GM12878 (cell line): ENCODE data around the gene HMHB1. TPM values are rescaled to one million over a fixed set of nuclear protein-coding genes. Genes with fewer than 3 reads are reported as not detected.

ENCODE experiments used
- ATAC-seq: fragments of 200-7000 bp; cut with Tn5 transposase; 3 replicates; pipeline ENCODE4 v1.9.1; 2020; ENCODE audit warnings: mild to moderate bottlenecking, moderate library complexity
- BruUV-seq: library from RNA; stranded (reverse); fragments of 400-500 nt; replicated peaks from 2 replicates; lab custom pipeline; 2021; lab: Mats Ljungman, UMichigan
- CTCF ChIA-PET: fragments of 300-600 bp; sonication (Branson Sonifier 250); formaldehyde crosslinking; extraction: SDS; loops from one replicate; lab custom pipeline; 2021; ENCODE audit warnings: inconsistent platforms; lab: Yijun Ruan, JAX
- POLR2A ChIA-PET: fragments of 350-600 bp; formaldehyde crosslinking; extraction: SDS; loops from one replicate; lab custom pipeline; 2021; ENCODE audit warnings: inconsistent platforms; lab: Charles Lee
- RAD21 ChIA-PET: fragments of 300-600 bp; sonication (Branson Sonifier 250); formaldehyde crosslinking; loops from one replicate; lab custom pipeline; 2023; ENCODE audit warnings: antibody characterized with exemption; ENCODE audit not compliant: unreplicated experiment; lab: Charles Lee
- SMC1A ChIA-PET: fragments of 300-600 bp; sonication (Branson Sonifier 250); formaldehyde crosslinking; loops from one replicate; lab custom pipeline; 2023; ENCODE audit not compliant: unreplicated experiment, uncharacterized antibody; lab: Charles Lee
- DNase-seq: peaks from one replicate; pipeline ENCODE4 v3.0.0-alpha.2; 2011; ENCODE audit warnings: low read depth, low spot score
- FAIRE-seq: peaks from 3 replicates; lab custom pipeline; 2011; peaks lifted over from hg19 to GRCh38; lab: Jason Lieb, UNC
- H2AFZ ChIP-seq: 2 replicates; pipeline ENCODE4 v1.6.0; 2011; ENCODE audit warnings: low read depth, low read length, control low read depth; ENCODE audit not compliant: control insufficient read depth
- H3K27ac ChIP-seq: 2 replicates; pipeline ENCODE4 v1.5.1; 2011; ENCODE audit warnings: control low read depth; ENCODE audit not compliant: control insufficient read depth, insufficient read depth
- H3K27me3 ChIP-seq, 2 experiments: replicated peaks in 1 of 2; 2 replicates each; pipeline versions ENCODE4 v1.6.0 to v1.6.1; 2011; ENCODE audit warnings: low read length in 1 of 2; ENCODE audit not compliant: control insufficient read depth in 2 of 2, insufficient read depth in 2 of 2
- H3K36me3 ChIP-seq, 2 experiments: 2 replicates each; pipeline ENCODE4 v1.5.1; 2011; ENCODE audit warnings: low read length in 1 of 2; ENCODE audit not compliant: control insufficient read depth in 2 of 2, insufficient read depth in 2 of 2
- H3K4me1 ChIP-seq: 2 replicates; pipeline ENCODE4 v1.6.1; 2011; ENCODE audit warnings: mild to moderate bottlenecking, low read length, moderate library complexity, mixed read lengths; ENCODE audit not compliant: control insufficient read depth, insufficient read depth
- H3K4me2 ChIP-seq: 2 replicates; pipeline ENCODE4 v1.6.0; 2011; ENCODE audit warnings: control low read depth; ENCODE audit not compliant: control insufficient read depth, insufficient read depth
- H3K4me3 ChIP-seq: fragments of 200-600 bp; sonication (generic); 2 replicates; pipeline ENCODE4 v1.5.1; 2016
- H3K79me2 ChIP-seq: 2 replicates; pipeline ENCODE4 v1.6.0; 2011; ENCODE audit warnings: low read length; ENCODE audit not compliant: control insufficient read depth, insufficient read depth
- H3K9ac ChIP-seq: 2 replicates; pipeline ENCODE4 v1.8.0; 2011; ENCODE audit warnings: low read length, control low read depth, mixed read lengths; ENCODE audit not compliant: control insufficient read depth, insufficient read depth
- H3K9me3 ChIP-seq: replicated peaks from 3 replicates; pipeline ENCODE4 v1.5.1; 2011; ENCODE audit warnings: mild to moderate bottlenecking, low read length; ENCODE audit not compliant: control insufficient read depth, insufficient read depth
- H4K20me1 ChIP-seq: 2 replicates; pipeline ENCODE4 v1.6.0; 2011; ENCODE audit not compliant: control insufficient read depth, insufficient read depth
- KAT2A ChIP-seq: conservative IDR thresholded peaks from 2 replicates; pipeline ENCODE4 v1.6.1; 2011; ENCODE audit warnings: low read depth, low read length; ENCODE audit not compliant: control insufficient read depth
- RBBP5 ChIP-seq: fragments of 200-600 bp; sonication (generic); conservative IDR thresholded peaks from 2 replicates; pipeline ENCODE4 v1.6.1; 2016
- WGBS: methylation state at CpG from one replicate; pipeline ENCODE4 v1.1.6; 2016; ENCODE audit warnings: low lambda C conversion rate; ENCODE audit not compliant: insufficient replicate concordance, insufficient coverage; ENCODE audit errors: missing lambda C conversion rate; 5-methylcytosine and 5-hydroxymethylcytosine counted together
- in situ Hi-C: fragments of 300-500 bp; cut with MboI; formaldehyde crosslinking; loops from 9 replicates; pipeline ENCODE4 v1.14.3; 2018; ENCODE audit warnings: mixed read lengths
- intact Hi-C: fragments of 100-400 bp; cut with micrococcal nuclease; formaldehyde crosslinking; loops from one replicate; pipeline ENCODE4 v1.14.2; 2022; ENCODE audit not compliant: unreplicated experiment
- polyA plus RNA-seq, 11 experiments: library from polyadenylated mRNA; depleted of rRNA in 4 of 11; unstranded in 6 of 11; stranded (reverse) in 5 of 11; fragments of >200 nt; fragmentation: Nextera tagmentation in 4 of 11; fragmentation: Illumina TruSeq in 1 of 11; extraction: Ambion mirVana in 4 of 11; extraction: Trizol in 1 of 11; gene quantifications; 1 replicate in 1 of 11; 2 replicates in 10 of 11; pipeline versions ENCODE4 v1.2.1 to v1.2.3, GENCODE V29; 2011 to 2016; ENCODE audit warnings: inconsistent platforms in 2 of 11, missing spikeins in 2 of 11, low read depth in 1 of 11
- total RNA-seq, 4 experiments: library from RNA; depleted of rRNA in 3 of 4; stranded (reverse); fragments of >200 nt in 3 of 4; fragmentation: Illumina TruSeq in 1 of 4; extraction: Trizol in 1 of 4; gene quantifications; 2 replicates each; pipeline versions ENCODE4 v1.2.1 to v1.2.3, GENCODE V29; 2013 to 2021
- TF ChIP-seq, protein P1 (sequence below): fragments of 450-650 bp; IDR thresholded peaks from 2 replicates; pipeline ENCODE4 v1.6.1; 2018; ENCODE audit warnings: borderline replicate concordance, mild to moderate bottlenecking; ENCODE audit not compliant: partially characterized antibody
- TF ChIP-seq, protein P2 (sequence below): fragments of 450-650 bp; IDR thresholded peaks from 2 replicates; pipeline ENCODE4 v1.6.1; 2016; ENCODE audit warnings: mild to moderate bottlenecking

The HMHB1 gene
- total and polyA plus RNA-seq, 10 of the 15 experiments (the other 5 are each of a cell fraction or from before 2014, with no cell fraction given): 0.45 to 20.3 (median 4.6) TPM

DNA sequence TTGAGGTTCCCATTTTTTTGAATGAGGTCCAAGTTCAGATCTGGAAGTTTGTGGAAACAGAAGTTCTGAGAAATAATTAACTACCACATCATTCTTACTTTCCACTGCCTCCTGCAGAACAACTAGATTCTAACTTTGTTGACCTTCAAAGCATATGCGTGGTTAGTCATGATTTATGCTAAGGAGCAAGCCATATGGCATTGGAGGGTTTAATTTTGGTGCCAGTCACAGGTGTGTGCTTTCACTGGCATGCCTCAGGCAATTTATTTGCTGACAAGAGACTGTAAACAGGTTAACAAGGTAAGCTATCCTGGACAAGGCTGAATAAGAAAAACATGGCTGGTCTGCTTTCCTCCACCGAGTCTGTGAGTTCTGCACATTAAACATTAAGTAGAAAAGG lies 31.5 kb downstream of the HMHB1 start:
- Histone ChIP-seq H4K20me1 (no peaks in the 10 kb centered on the region), H3K9me3 (no peaks in the 10 kb centered on the region), H2AFZ (no peak overlapping the region), H3K9ac (no peak overlapping the region), H3K27ac (no peak overlapping the region), H3K79me2 (no peaks in the 10 kb centered on the region), H3K4me2 (no peak overlapping the region), H3K4me3 (no peak overlapping the region), H3K36me3 (no peaks in the 10 kb centered on the region), H3K27me3 (no peaks in the 10 kb centered on the region), H3K4me1 (no peaks in the 10 kb centered on the region)
- no TSS peak for BruUV-seq
- intact Hi-C loops (no loop called here), in situ Hi-C loops (no loop called here)
- ChIA-PET RAD21 (no interaction called here), POLR2A (no interaction called here), SMC1A (no interaction called here), CTCF (no interaction called here)
- DNase-seq: no peak
- ATAC-seq: no peak
- no peak for FAIRE-seq
- 20% methylated on average over 2 of the region's 2 CpGs for WGBS
- no peak for TF ChIP-seq RBBP5
- no peak for TF ChIP-seq KAT2A
- TF ChIP-seq, protein P1, sequence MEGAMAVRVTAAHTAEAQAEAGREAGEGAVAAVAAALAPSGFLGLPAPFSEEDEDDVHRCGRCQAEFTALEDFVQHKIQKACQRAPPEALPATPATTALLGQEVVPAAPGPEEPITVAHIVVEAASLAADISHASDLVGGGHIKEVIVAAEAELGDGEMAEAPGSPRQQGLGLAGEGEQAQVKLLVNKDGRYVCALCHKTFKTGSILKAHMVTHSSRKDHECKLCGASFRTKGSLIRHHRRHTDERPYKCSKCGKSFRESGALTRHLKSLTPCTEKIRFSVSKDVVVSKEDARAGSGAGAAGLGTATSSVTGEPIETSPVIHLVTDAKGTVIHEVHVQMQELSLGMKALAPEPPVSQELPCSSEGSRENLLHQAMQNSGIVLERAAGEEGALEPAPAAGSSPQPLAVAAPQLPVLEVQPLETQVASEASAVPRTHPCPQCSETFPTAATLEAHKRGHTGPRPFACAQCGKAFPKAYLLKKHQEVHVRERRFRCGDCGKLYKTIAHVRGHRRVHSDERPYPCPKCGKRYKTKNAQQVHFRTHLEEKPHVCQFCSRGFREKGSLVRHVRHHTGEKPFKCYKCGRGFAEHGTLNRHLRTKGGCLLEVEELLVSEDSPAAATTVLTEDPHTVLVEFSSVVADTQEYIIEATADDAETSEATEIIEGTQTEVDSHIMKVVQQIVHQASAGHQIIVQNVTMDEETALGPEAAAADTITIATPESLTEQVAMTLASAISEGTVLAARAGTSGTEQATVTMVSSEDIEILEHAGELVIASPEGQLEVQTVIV: no peak
- TF ChIP-seq, protein P2, sequence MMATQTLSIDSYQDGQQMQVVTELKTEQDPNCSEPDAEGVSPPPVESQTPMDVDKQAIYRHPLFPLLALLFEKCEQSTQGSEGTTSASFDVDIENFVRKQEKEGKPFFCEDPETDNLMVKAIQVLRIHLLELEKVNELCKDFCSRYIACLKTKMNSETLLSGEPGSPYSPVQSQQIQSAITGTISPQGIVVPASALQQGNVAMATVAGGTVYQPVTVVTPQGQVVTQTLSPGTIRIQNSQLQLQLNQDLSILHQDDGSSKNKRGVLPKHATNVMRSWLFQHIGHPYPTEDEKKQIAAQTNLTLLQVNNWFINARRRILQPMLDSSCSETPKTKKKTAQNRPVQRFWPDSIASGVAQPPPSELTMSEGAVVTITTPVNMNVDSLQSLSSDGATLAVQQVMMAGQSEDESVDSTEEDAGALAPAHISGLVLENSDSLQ: no peak
